Activated CD4-positive, alpha-beta T cell treated with anti-CD3 and anti-CD28 coated beads, Interleukin-2, amount 10 ng/mL, durations not matched to agents 7 days and 5 days (primary cell): ENCODE measurements around the gene MPDZ. TPM values are rescaled to one million over a fixed set of nuclear protein-coding genes. Genes with fewer than 3 reads are reported as not detected.
"Not testable (repeated sequence)": the region's sequence is repeated elsewhere in the genome, so short reads cannot be mapped to it uniquely, and the experiment has no call there.

ENCODE experiments used
- CTCF ChIA-PET: fragments of 350-600 bp; sonication (Branson Sonifier 250); formaldehyde crosslinking; loops from one replicate; lab custom pipeline; 2021; ENCODE audit warnings: antibody characterized with exemption; lab: Charles Lee
- POLR2A ChIA-PET: fragments of 350-600 bp; sonication (Branson Sonifier 250); formaldehyde crosslinking; loops from one replicate; lab custom pipeline; 2021; ENCODE audit warnings: antibody characterized with exemption; lab: Charles Lee
- DNase-seq: peaks from one replicate; pipeline ENCODE4 v3.0.0-alpha.2; 2020
- H3K27ac Mint-ChIP-seq: one replicate; pipeline ENCODE4 v1.8.0; 2021; ENCODE audit warnings: mild to moderate bottlenecking, moderate library complexity, mixed read lengths
- H3K27me3 Mint-ChIP-seq: one replicate; pipeline ENCODE4 v1.8.0; 2021; ENCODE audit warnings: mixed read lengths
- H3K36me3 Mint-ChIP-seq: one replicate; pipeline ENCODE4 v1.8.0; 2021; ENCODE audit warnings: low read depth, mixed read lengths
- H3K4me1 Mint-ChIP-seq: one replicate; pipeline ENCODE4 v1.8.0; 2021; ENCODE audit warnings: mixed read lengths
- H3K4me3 Mint-ChIP-seq: one replicate; pipeline ENCODE4 v1.8.0; 2021; ENCODE audit warnings: mild to moderate bottlenecking, moderate library complexity, mixed read lengths
- H3K9me3 Mint-ChIP-seq: one replicate; pipeline ENCODE4 v1.8.0; 2021; ENCODE audit warnings: mixed read lengths
- total RNA-seq, 2 experiments: library from RNA; stranded (reverse); gene quantifications; one replicate each; pipeline ENCODE4 v1.2.3, GENCODE V29; 2021

MPDZ gene
- total RNA-seq, 2 experiments from 2014 or later = not detected

DNA sequence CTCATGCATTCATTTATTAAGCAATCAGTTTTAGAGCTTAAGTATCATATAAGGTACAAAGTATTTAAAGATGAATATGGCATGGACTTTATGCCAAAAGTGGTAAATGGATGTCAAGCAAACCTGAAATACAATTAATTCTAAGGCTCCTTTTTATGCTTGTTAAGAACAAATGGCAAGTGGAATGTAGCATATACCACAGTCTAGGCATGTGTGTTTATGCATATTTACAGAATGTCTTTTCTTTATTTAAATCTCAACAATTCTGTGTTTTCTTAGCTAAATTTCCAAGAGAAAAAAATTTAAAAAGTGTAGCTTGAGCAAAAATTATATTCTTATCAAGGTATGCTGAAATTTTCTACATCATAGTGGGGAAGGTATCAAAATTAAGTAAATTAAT lies 39.8 kb downstream of the MPDZ start:
- H3K9me3 Mint-ChIP-seq = no peaks in the 10 kb centered on the region
- CTCF ChIA-PET = no interaction called here

DNA sequence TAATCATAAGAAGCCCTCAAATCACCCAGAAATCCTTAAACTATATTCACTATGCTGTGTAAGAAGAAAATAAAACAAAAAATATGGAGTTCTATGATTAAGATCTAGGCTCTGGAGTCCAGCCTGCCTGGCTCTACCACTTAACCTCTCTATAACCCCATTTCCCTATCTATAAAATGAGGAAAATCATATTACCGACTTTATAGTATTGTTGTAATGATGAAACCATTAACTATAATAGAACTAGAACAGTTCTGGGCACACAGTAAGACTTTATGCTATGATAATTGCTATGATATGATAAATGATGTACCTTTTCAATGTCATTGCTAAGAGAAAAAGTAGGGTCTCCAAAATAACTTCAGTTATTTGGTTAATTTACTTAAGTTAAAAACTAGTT lies 40.3 kb downstream of the MPDZ start:
- Mint-ChIP-seq H3K27ac (no peak overlapping the region), H3K36me3 (no peaks in the 10 kb centered on the region), H3K4me1 (no peaks in the 10 kb centered on the region), H3K27me3 (no peaks in the 10 kb centered on the region), H3K9me3 (no peaks in the 10 kb centered on the region), H3K4me3 (no peak overlapping the region)
- no peak for DNase-seq
- CTCF ChIA-PET = no interaction called here
- POLR2A ChIA-PET = no interaction called here

More for the DNA sequence above, 39.8 kb downstream of the MPDZ start:
- Mint-ChIP-seq H3K4me3 (no peak overlapping the region), H3K36me3 (no peaks in the 10 kb centered on the region), H3K4me1 (no peaks in the 10 kb centered on the region), H3K27ac (no peak overlapping the region), H3K27me3 (no peaks in the 10 kb centered on the region)
- no peak for DNase-seq
- POLR2A ChIA-PET = no interaction called here

DNA sequence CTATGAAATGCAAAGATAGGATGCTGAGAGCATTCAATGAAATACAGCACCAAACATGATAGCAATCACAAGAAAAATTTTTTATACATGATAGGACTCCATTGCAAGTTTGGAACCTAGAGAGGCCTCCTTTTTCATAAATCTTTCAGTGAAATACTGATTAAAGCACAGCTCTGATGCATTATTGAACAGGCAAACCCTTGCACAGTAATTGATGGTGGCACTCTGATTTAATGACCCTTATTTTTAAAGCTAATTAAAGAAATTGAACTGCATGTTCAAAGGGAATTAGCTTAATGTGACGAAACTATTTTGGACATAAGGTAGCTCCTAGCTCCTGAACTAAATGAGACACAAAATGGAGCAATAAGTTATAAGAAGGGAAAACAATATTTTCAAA lies 44.6 kb downstream of the MPDZ start:
- POLR2A ChIA-PET = no interaction called here
- no peak overlapping the region for H3K4me3 Mint-ChIP-seq
- H3K27ac Mint-ChIP-seq = no peak overlapping the region
- no peaks in the 10 kb centered on the region for H3K27me3 Mint-ChIP-seq
- DNase-seq = no peak
- H3K4me1 Mint-ChIP-seq = no peaks in the 10 kb centered on the region
- no peaks in the 10 kb centered on the region for H3K36me3 Mint-ChIP-seq
- CTCF ChIA-PET = no interaction called here
- no peaks in the 10 kb centered on the region for H3K9me3 Mint-ChIP-seq

DNA sequence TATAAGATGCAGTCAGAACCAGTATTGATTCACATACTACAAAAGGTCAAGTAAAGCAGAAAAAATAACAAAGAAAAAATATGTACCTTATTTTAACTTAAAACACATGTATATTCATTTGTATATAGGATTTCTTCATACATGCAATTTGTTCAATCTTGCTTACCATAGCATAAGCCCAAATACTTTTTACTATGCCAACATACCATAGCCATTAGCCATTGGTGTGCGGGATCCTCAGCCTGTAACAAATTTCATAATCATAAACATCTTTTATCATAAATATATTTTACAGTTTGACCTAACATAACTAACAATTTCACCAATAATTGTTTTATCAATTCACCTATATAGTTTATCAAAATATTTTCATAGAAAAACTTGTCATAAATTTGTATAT lies 51.1 kb downstream of the MPDZ start:
- Mint-ChIP-seq H3K27ac (no peak overlapping the region), H3K27me3 (no peaks in the 10 kb centered on the region), H3K36me3 (no peaks in the 10 kb centered on the region), H3K4me3 (no peak overlapping the region), H3K9me3 (no peaks in the 10 kb centered on the region), H3K4me1 (no peaks in the 10 kb centered on the region)
- ChIA-PET CTCF (no interaction called here), POLR2A (no interaction called here)
- no peak for DNase-seq

DNA sequence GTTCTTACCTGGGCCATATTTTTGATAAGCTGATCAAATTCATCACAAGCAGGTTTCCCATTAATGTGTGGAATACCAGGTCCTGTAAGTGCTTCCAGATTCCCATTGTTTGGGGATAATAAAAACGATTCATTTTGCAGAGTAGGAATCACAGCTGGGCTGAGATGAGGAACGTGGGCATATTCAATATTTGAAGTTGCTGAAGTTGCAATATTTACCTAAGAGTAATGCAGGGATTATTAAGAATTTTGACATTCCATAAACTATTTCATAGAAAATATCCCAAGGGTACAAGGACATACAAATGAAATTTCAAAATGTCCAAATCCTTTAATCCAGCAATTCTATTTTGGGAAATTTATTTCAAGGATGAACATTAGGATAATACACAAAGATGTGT lies 55.1 kb downstream of the MPDZ start:
- Mint-ChIP-seq H3K36me3 (no peaks in the 10 kb centered on the region), H3K27ac (no peak overlapping the region), H3K27me3 (no peaks in the 10 kb centered on the region), H3K4me3 (no peak overlapping the region), H3K4me1 (no peaks in the 10 kb centered on the region), H3K9me3 (no peaks in the 10 kb centered on the region)
- ChIA-PET POLR2A (no interaction called here), CTCF (no interaction called here)
- no peak for DNase-seq

DNA sequence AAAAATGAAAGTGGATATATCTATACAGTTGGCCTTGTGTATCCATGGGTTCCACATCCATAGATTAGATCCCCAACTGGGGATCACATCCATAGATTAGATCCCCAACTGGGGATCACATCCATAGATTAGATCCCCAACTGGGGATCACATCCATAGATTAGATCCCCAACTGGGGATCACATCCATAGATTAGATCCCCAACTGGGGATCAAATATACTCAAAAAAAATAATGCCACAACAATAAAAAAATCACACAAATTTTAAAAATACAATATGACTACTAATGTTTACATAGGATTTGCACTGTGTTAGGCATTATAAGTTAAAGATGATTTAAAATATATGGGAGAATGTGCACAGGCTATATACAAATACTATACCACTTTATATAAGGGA lies 56.8 kb downstream of the MPDZ start:
- H3K27ac Mint-ChIP-seq, H3K4me1 Mint-ChIP-seq, H3K36me3 Mint-ChIP-seq, DNase-seq, CTCF ChIA-PET, POLR2A ChIA-PET, H3K27me3 Mint-ChIP-seq, H3K9me3 Mint-ChIP-seq, H3K4me3 Mint-ChIP-seq: not testable (repeated sequence)

DNA sequence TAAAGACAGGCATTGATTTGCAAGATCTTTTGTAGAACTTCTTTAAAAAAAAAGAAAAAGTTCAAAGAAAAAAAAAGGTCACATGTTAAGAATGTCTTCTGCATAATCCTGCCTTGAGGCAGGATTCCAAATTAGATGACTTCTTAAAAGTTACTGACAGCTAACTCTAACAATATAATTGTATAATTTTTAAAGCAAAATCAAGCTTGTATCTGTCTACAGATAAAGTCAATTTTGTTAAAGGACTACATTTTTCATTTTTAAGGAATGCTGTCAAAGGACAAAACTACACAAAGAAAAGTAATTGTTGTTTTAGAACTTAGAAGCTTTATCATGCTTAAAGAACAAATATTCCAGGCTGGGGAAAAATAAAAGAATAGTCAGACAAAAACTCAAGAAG lies 57.8 kb downstream of the MPDZ start:
- Mint-ChIP-seq H3K4me3 (no peak overlapping the region), H3K36me3 (no peaks in the 10 kb centered on the region), H3K9me3 (no peaks in the 10 kb centered on the region), H3K27me3 (no peaks in the 10 kb centered on the region), H3K4me1 (no peaks in the 10 kb centered on the region), H3K27ac (no peak overlapping the region)
- no peak for DNase-seq
- ChIA-PET POLR2A (no interaction called here), CTCF (no interaction called here)

DNA sequence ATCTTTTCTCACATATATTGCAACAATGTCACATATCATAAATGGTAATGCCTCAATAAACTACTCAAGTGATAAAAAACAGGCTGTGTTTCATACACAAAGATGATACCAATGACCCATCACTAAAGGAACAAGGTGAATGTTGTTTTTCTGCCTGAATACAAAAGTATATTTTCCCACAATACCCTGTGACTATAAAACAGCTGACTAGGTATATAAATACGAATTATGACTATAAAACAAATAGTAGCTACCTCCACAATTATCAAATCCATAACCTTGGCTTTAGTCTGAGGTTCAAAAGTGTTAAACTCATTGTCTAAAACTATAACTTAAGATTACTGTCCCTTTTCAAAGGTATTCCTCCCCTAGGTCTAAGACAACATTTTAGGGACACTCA lies 58.7 kb downstream of the MPDZ start:
- H3K9me3 Mint-ChIP-seq = no peaks in the 10 kb centered on the region

DNA sequence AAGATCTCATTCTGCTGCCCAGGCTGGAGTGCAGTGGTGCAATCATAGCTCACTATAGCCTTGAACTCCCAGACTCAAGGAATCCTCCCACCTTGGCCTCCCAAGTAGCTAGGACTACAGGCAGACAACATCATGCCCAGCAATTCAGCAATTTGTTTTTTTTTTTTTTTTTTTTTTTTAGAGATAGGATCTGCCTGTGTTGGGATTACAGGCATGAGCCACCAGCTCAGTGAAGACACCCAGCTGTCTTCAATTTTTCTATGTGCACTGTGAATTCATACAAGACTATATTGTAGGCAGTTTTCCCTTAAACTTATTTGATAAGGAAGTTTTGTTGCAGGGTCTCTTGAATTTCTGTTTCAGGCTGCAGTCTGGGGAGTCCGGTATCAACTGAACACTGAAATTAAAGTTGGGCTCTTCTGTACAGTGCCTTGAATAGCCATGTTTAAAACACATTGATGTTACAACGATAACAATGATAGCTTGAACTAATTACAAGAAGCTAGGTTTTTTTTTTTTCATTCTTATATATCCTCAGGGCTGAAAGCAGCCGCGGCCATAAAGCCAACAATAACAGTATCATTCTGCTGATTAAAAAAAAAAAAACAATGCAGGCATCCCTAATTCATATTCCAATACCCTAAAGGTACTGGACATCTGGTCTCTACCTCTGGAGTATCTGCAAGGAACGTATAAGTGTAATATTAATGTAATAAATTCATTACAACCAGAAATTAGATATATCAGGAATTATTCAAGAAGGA lies 63.5 kb downstream of the MPDZ start:
- no peak for DNase-seq
- ChIA-PET CTCF (interaction anchor here (0.6 kb wide), 2 partner anchors 29 to 162 kb away, joined by 3 read pairs; no protein-coding TSS in a partner anchor), POLR2A (no interaction called here)
- H3K27me3 Mint-ChIP-seq = no peaks in the 10 kb centered on the region
- H3K4me3 Mint-ChIP-seq = no peak overlapping the region
- H3K9me3 Mint-ChIP-seq = no peaks in the 10 kb centered on the region
- no peaks in the 10 kb centered on the region for H3K4me1 Mint-ChIP-seq
- H3K27ac Mint-ChIP-seq = no peak overlapping the region
- H3K36me3 Mint-ChIP-seq = no peaks in the 10 kb centered on the region

More for the DNA sequence above, 58.7 kb downstream of the MPDZ start:
- POLR2A ChIA-PET = no interaction called here
- Mint-ChIP-seq H3K27me3 (no peaks in the 10 kb centered on the region), H3K36me3 (no peaks in the 10 kb centered on the region), H3K4me3 (no peak overlapping the region), H3K4me1 (no peaks in the 10 kb centered on the region), H3K27ac (no peak overlapping the region)
- no peak for DNase-seq
- CTCF ChIA-PET = no interaction called here

DNA sequence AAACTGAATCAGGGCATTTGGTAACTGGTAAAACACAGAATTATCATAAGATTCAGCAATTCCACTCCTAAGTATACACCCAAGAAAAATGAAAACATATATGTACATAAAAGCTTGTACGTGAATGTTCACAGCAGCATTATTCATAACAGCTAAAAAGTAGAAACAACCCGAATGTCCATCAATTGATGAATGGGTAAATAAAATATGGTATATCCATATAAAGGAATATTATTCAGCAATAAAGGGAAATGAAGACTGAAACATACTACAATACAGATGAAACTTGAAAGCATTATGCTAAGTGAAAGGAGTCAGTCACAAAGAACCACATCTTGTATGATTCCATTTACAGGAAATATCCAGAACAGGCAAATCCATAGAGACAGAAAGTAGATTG lies 65.5 kb downstream of the MPDZ start:
- POLR2A ChIA-PET = no interaction called here
- H3K27me3 Mint-ChIP-seq = no peaks in the 10 kb centered on the region

DNA sequence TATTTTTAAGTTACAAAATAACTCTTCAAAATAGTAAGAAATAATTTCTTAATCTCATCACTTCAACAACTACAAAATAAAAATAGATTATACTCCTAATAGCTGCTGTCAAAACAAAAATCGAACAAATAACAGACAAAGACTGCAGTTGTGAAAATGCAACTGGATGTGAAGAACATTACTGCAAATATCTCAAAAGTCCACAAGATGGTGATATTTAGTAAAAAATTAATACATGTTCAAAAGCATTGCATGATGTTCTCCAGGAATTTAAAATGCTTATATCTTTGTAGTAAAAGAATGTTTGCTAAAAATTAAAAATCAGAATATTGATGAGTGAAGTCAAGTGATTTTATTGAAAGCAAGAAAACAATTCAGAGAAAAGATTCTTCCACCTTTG lies 66.2 kb downstream of the MPDZ start:
- CTCF ChIA-PET = no interaction called here
- Mint-ChIP-seq H3K27ac (no peak overlapping the region), H3K4me1 (no peaks in the 10 kb centered on the region), H3K36me3 (no peaks in the 10 kb centered on the region), H3K27me3 (no peaks in the 10 kb centered on the region), H3K9me3 (no peaks in the 10 kb centered on the region), H3K4me3 (no peak overlapping the region)
- POLR2A ChIA-PET = no interaction called here
- DNase-seq = no peak

More for the DNA sequence above, 65.5 kb downstream of the MPDZ start:
- no peak overlapping the region for H3K27ac Mint-ChIP-seq
- no peaks in the 10 kb centered on the region for H3K4me1 Mint-ChIP-seq
- CTCF ChIA-PET = no interaction called here
- H3K4me3 Mint-ChIP-seq = no peak overlapping the region
- DNase-seq = no peak
- H3K9me3 Mint-ChIP-seq = no peaks in the 10 kb centered on the region
- no peaks in the 10 kb centered on the region for H3K36me3 Mint-ChIP-seq

DNA sequence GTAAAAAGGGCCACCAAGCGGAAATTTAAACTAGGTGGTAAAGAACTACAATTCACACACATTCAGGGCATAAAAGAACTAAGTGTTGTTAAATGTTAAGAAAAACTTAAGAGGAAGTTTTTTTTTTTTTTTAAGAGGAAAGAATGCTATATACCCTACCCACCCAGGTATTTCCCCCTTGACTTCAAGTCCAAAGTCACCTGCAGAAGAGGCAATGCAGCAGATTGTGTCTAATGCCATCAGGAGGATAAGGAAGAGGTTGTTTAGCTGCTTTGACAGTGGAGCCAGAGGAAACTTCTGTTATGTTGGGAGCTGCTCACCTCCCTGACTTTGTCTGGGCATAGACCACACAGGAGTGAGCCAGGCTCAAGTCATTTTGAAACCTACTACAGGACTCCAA lies 69.2 kb downstream of the MPDZ start:
- no peaks in the 10 kb centered on the region for H3K36me3 Mint-ChIP-seq
- H3K9me3 Mint-ChIP-seq = no peaks in the 10 kb centered on the region
- no peak for DNase-seq
- CTCF ChIA-PET = no interaction called here
- no peaks in the 10 kb centered on the region for H3K27me3 Mint-ChIP-seq
- H3K4me1 Mint-ChIP-seq = no peaks in the 10 kb centered on the region
- no peak overlapping the region for H3K27ac Mint-ChIP-seq
- POLR2A ChIA-PET = no interaction called here
- no peak overlapping the region for H3K4me3 Mint-ChIP-seq

DNA sequence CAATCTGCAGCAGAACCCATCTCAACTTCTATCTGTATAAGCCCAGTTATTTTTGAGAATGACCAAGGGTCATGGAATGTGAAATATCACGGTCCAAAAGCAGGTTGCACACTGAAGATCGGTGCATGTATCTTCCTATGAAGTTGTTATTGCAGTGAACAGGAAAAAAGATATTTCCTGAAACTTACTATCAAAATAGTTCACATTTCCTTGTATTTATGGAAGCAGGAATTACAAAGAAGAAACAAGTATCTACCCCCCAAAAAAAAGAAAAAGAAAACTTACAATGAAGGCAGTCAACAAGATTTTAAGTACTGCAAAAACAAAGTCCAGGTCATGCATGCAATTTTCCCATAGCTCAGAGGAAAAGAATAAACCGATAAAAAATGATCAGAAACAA lies 70.0 kb downstream of the MPDZ start:
- H3K4me3 Mint-ChIP-seq = no peak overlapping the region
- H3K36me3 Mint-ChIP-seq = no peaks in the 10 kb centered on the region
- no peaks in the 10 kb centered on the region for H3K27me3 Mint-ChIP-seq
- no peak overlapping the region for H3K27ac Mint-ChIP-seq
- ChIA-PET POLR2A (no interaction called here), CTCF (no interaction called here)
- DNase-seq = no peak
- H3K9me3 Mint-ChIP-seq = no peaks in the 10 kb centered on the region
- no peaks in the 10 kb centered on the region for H3K4me1 Mint-ChIP-seq

DNA sequence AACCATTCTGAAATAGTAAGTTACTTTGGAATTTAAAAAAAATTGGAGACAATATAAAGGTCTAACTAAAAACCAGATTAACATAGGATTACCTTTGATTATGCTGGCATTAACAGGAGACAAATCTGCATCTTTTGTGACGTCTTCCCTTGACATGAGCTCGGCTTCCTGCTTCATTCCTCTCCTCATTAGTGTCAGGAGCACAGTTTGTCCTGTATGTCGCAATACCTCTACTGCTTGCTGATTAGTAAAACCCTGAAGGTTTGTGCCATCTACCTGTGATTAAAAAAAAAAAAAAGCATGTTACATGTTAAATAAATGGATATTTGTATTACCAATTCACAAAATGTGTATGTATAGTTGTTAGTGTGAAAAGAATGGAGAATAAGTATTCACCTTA lies 73.7 kb downstream of the MPDZ start:
- Mint-ChIP-seq H3K9me3 (no peaks in the 10 kb centered on the region), H3K4me1 (no peaks in the 10 kb centered on the region), H3K27me3 (no peaks in the 10 kb centered on the region), H3K4me3 (no peak overlapping the region), H3K36me3 (no peaks in the 10 kb centered on the region), H3K27ac (no peak overlapping the region)
- CTCF ChIA-PET = no interaction called here
- POLR2A ChIA-PET = no interaction called here
- no peak for DNase-seq
